DMS53 treated with DMSO at 0.1 percent for 48 hours (cell line): ENCODE measurements around the gene IMMP2L.

Experiments
- DNase-seq: peaks from one replicate; lab custom pipeline; 2025; ENCODE audit not compliant: unreplicated experiment; lab: John Stamatoyannopoulos, UW

The IMMP2L gene

DNA sequence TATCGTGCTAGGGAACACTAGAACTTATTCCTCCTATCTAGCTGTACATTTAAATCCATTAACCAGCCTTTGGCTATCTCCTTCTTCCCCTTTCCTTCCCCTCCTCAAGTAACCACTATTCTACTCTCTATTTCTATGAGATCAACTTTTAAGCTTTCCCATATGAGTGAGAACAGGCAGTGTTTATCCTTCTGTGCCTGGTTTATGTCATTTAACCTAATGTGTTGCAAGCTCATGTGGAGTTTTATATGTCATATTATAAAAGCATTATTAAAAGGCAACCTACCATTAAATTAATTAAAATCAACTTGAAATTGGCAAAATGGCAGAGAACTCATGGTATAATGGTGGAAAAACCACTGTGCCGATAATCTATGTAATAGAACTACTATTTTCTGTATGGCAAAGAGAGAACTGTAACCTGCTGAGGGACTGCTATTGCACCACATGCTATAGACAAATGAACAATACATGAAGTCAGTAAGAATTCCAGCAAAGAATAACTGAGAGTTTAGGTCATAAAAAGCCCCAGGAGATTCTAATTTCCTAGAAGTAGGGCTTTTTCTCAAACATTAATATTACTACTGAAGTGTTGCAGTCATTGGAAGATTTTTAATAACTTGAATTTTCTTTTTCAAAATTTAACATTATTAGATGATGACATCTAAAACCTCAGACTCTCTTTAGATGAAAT, 389.6 kb downstream of the IMMP2L start:
- DNase-seq = no peak

- no peak for DNase-seq
Measured at GRCh38 chr7:111168182-111168581, 394.1 kb downstream of the IMMP2L start.

GRCh38 chr7:111164442-111164841, 397.9 kb downstream of the IMMP2L start:
- no peak for DNase-seq

DNA sequence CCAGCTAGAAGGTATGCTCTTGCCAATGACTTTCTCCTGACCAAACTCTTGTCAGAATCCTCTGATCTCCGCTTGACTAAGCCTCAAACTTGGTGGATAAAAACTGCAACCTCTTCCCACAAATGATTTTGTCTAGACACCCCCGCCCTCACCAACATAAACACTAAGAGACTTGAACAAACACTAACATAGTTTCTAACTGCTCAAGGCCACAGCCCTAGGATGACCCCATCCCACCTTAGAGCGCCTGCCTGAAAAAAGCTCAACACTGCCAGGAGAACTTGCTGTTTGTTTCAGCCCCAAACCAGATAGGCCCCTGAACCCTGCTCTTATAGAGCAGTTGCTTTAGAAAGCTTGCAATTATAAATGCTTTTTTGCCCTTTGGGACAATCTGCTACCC, 399.6 kb downstream of the IMMP2L start:
- no peak for DNase-seq

- DNase-seq = no peak
Measured at GRCh38 chr7:111160297-111160696, 402.0 kb downstream of the IMMP2L start.

- no peak for DNase-seq
Measured at GRCh38 chr7:111159426-111159825, 402.9 kb downstream of the IMMP2L start.

GRCh38 chr7:111150709-111151108, 411.6 kb downstream of the IMMP2L start:
- DNase-seq = no peak

GRCh38 chr7:111147708-111148533, 414.4 kb downstream of the IMMP2L start:
- DNase-seq = no peak

DNA sequence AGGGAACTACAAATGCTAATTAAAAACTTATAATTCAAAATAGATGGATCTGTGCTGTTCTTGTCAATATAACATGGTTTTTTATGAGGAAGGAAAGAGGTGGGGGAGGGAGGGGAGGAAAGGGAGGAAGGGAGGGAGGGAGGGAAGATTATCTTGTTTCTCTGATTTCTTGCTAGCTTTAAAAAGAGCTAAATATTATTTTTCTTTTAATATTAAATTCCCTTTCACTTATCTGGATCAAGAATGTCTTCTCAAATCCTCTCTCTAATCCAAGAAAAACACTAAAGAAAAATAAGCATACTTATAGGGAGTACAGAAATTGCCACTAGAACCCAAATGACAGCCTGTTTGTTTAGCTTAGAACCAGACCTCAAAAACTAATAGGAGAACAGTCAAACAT, 416.2 kb downstream of the IMMP2L start:
- DNase-seq = no peak

GRCh38 chr7:111145472-111145871, 416.8 kb downstream of the IMMP2L start:
- no peak for DNase-seq

DNA sequence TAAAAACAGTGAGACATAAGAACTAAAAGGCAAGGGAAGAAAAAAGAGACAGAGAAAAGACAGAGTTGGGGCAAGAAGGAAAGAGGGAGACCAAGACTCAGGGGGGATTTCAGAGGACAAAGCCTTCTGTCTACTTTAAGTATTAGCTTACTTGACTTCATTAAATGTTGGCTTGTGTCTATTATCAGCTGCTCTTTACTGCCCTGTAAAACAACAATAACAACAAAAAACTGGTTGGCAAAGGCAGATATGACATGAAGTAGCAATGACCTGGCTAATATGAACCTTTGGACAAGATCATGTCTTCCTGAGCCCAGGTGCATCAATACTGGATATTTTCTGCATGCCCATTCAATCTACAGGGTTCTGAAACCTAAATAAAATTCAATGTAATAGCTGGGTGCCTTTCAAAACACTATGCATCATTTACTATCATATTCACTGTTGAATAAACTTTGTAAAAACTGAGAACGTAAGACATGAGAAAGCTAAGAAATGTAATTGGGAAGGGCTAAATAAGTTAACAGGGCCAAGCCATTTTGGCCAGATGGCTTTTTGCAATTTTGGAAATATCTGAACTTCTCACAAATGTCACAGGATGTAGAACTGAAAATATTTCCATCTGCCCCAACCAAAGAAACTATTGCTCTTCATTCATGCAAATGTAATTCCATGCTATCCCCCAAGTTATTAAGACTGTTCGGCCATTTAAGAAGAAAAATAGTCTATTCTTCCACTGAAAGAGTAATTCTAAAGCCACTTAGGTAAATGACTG, 422.0 kb downstream of the IMMP2L start:
- DNase-seq = no peak

DNA sequence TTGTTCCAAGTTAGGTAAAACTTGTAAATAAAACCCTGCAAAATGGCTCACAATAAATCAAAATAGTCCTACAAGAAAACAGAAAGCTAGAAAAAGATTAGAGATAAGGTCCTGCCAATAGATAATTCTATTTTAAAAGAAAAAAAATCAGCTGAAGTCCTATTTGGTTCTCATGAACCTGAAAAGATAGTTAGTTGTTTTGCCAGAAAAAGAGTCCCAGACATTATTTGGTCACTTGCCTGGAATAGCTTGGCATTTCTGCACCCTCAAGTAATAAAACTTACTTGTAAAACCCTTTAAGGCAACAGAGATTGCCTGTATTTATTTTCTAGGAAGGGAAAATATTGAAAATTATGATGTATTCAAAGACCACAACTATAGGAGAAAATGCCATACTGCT, 423.7 kb downstream of the IMMP2L start:
- DNase-seq = no peak

DNA sequence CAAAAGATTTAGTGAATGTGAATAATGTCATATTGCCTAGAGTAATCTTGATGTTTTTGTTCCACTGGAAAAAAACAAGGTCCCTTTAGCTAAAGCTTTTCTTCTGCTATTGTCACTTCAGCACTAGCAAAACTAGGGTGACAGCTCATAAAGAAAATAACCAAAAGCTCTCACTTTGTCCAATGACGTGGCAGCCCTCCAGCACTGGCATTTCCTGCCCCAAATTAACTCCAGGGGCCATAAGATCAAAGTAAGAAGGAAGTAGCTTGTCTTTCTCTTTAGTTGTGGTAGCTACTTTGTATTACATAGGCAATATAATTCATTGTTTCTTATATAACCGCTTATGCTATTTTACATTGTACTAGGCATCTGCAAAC, 424.1 kb downstream of the IMMP2L start:
- no peak for DNase-seq

DNA sequence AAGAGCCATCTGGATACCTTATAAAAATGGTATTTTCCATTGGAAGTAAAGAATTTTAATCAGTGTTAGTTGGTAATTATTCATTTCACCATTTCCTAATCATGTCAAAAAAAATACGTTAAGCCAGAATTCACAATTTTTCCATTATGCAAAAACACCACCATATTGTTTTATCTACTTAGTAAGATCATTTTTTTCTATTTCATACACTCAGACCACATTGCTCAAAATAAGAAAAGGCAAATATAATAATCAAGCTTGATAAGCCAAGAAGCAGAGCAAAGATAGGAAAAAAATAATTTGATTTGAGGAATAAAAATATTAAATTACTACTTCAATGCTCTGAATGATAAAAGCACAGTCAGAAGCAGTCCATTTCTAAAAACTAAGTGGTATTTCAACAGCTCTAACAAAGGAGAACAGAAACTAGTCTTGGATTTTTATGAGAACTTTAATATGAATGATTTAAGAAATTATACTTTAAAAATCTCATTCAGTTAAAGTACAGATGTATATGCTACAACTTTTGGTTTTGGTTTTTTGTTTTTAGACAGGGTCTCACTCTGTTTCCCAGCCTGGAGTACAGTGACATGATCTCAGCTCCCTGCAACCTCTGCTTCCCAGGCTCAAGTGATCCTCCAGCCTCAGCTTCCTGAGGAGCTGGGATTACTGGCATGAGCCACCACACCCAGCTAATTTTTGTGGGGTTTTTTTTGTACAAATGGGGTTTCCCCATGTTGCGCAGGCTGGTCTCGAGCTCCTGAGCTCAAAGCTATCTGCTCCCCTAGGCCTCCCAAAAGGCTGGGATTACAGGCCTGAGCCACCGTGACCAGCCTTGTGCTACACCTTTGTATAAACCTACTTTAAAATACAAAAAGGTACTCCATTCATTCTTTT, 424.7 kb downstream of the IMMP2L start:
- DNase-seq = no peak

DNA sequence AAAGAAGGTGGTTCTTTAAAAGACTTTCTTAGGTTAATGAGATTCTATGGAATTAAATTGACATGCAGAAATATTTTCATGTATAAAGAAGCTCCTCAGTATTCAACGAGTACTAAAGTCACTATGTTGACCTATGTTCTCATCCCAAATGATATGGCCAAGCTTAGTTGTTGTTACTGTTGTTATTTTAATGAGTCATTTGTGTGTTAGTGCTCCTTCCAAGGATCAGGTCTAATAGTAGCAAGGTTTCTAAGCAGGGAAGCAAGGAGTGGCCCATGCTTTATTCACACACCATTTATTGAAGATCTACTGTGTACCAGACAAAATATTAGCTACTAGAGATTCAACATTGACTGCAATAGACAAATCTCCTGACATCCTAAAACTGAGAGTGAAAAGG, 429.5 kb downstream of the IMMP2L start:
- DNase-seq = no peak

GRCh38 chr7:111129435-111129834, 432.9 kb downstream of the IMMP2L start:
- no peak for DNase-seq

GRCh38 chr7:111126987-111127386, 435.3 kb downstream of the IMMP2L start:
- DNase-seq = no peak

- DNase-seq = no peak
Measured at GRCh38 chr7:111115966-111116365, 446.3 kb downstream of the IMMP2L start.

- no peak for DNase-seq
Measured at GRCh38 chr7:111113263-111114017, 448.9 kb downstream of the IMMP2L start.

GRCh38 chr7:111112439-111112838, 449.9 kb downstream of the IMMP2L start:
- DNase-seq = no peak
